Measurements from ENCODE around the gene SELL.
"Not testable (repeated sequence)": the region's sequence is repeated elsewhere in the genome, so short reads cannot be mapped to it uniquely, and the experiment has no call there.

The SELL gene

DNA sequence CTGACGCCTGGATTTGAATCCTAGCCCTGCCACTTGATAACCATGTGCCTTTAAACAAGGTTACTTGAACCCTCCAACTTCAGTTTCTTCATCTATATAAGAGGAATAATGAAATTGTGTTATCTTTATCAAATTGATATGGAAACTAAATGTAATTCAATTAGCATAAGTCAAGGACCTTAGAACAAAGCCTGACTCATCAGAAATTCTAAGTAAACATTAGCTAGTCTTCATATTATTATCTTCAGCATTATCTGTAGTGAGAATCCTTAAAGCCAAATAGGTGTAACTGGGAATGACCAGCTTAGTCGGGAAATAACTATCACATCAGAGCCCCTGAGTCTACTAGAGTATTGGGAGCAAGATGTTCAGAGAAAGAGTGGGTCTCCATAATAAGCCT lies 6.6 kb downstream of the SELL start:
- DNase-seq (ENCODE audit: low read depth) = no peak

DNA sequence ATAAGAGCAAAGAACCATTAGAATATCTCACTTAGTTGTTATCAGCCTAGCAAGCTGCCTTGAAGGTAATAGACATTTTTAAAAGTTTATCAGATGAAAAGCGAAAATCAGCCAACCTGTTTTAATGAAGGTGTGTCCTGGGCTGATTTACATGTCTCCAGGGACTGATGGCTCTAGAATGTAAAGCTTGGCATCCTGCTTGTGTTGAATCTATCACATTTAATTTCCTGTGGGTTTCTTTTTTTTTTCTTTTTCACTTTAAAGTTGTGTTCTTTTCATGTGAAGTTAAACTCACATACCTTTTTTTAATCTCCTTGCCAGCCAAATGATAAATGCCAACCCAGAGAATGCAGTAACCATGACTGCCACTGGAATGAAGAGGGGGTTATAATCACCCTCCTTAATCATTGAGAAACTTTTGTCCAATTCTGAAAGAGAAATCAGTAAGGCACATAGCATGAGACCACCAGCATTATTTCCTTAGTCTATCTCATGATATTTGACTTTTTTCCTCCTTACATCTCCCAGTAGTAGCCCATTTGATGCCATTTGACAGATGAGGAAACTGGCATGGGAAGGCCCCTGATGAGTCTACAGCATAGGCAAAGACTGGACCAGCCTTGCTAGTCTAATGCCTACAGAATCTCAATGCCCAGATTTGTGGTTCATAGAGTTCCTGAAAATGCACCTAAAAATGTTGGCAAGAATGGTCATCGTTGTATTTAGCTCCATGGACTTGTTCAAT lies 10.0 kb downstream of the SELL start:
- DNase-seq (ENCODE audit: low read depth) = no peak

DNA sequence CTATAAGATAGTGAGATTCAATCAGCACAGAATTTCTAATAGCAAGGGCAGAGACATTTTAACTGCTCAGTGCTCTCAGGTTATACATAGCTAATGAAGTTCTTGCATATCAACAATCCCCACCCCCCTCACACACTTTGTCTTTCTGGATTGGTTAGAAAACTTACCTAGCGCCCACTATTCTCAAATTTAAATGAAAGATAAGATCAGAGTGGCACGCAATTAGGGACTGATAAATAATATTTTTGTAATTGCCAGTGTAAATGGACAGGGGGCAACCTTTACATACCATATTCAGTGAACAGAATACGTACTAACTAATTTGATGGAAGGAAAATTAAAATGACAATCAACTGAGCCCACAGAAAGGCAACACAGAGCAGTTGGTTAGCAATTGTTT lies 11.7 kb downstream of the SELL start:
- no peak for DNase-seq (ENCODE audit: low read depth)

DNA sequence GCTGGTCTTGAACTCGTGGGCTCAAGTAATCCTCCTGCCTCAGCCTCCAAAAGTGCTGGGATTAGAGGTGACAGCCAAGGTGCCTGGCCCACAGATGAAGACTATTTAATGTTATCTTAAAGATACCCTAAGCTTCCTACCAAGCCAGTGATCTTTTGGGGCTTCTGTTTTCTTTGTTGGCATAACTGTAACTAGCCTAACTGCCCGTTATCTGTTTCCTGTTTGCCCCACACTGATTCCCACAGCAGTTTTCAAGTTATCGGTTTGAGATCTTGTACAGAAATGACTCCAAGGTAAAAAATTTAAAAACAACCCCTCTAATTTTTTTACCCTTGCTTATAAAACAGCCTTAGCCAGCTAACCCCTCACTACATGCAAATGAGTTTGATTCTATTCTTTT lies 12.4 kb downstream of the SELL start:
- DNase-seq (ENCODE audit: low read depth) = no peak

DNA sequence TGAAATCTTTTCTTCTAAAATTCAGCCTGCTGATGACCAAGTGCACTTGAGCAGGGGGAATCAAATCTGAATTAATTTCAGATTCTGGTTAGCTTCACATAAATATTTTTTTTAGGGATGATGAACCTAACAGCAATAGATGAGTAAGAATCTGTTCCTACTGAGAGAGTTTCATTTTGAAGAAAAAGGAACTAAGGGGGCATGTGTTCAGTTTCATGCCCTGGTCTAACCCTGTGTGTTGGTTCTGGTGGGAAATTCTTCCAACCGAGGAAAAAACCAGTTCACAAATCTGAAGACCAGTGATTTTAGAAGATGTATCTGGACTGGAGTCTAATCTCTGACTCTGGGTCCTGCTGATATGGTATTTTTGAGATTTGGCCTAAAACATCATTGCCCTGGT lies 13.7 kb downstream of the SELL start:
- no peak for DNase-seq (ENCODE audit: low read depth)

DNA sequence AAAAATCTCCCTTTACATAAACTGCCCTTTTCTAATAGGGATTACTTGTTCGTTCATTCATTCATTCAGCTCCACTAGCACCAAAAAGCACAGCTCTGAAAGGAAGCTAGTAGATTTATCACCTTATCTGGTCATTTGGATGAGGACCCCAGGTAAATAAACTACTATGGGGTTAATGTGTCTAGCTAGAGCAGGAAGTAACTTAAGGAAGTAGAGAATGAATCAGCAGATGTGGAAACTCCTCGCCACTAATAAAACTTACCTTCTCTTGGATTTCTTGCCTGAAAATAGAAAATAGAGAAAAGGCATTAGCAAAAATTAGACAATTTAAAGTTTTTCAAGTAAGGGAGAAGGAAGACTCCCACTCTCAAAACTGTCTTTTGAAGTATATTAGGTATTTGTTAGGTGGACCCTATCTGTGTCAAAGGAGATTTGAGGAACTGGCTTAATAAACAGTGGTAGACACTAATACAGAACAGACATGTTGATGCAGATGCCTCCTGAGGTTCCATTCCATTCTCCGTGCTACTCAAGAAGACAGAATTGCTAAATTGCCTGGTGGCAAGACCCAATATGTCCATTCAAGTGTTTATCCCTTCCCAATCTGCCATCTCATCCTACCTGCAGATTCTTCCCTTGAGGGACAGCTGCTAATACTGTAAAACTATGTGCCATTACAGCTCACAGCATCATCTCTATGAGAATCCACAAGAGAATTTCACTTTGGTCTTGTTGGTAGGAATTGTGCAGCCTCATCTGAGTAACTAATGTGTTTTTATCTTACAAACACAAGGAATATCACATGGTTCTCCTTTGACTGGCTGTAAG lies 14.9 kb downstream of the SELL start:
- DNase-seq (ENCODE audit: low read depth) = no peak

- no peak for DNase-seq (ENCODE audit: low read depth)
These were observed 16.9 kb downstream of the SELL start for GRCh38 chr1:169694304-169695075.

DNA sequence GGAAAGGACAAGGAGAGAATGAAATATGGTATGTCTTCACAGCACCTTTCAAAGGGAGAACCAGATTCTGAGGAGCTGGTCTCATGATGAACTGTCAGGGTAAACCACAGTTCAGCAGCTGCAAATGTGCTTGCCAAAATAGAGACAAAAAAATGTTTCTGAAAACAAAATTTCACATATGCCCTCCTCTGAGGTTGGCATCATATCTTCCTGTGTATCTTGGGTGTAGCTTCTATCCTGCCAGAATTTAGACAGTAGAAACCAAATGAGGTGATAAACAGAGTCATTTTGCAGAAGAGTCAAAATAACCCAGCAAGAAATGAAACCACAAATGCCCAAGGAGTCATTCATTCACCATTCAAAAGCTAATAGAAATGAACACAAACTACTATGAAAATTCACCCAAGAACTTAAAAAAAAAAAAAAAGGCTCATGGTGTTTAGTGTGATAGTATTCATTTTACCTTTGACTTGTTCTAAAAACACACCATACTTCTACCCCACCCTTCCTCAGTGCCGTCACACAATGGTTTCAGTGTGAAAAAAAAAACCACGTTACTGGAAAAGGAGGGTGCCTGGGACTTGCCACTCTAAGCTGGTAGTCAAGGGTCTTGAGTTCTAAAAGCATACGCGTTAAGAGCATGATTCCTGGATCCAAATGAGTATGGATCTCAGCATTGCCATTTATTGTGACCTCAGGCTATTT lies 18.5 kb downstream of the SELL start:
- DNase-seq (ENCODE audit: low read depth) = no peak

- no peak for DNase-seq (ENCODE audit: low read depth)
These were observed 20.9 kb downstream of the SELL start for GRCh38 chr1:169690489-169690888.

- no peak for DNase-seq (ENCODE audit: low read depth)
These were observed 22.0 kb downstream of the SELL start for GRCh38 chr1:169689395-169689794.

DNA sequence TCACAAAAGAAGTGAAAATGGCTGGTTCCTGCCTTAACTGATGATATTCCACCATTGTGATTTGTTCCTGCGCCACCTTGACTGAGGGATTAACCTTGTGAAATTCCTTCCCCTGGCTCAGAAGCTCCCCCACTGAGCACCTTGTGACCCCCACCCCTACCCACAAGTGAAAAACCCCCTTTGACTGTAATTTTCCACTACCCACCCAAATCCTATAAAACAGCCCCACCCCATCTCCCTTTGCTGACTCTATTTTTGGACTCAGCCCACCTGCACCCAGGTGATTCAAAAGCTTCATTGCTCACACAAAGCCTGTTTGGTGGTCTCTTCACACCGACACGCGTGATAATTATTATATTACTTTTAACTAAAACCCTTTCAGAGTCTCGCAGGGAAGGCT lies 23.0 kb downstream of the SELL start:
- peak; percentile 57 for DNase-seq (ENCODE audit: low read depth)

DNA sequence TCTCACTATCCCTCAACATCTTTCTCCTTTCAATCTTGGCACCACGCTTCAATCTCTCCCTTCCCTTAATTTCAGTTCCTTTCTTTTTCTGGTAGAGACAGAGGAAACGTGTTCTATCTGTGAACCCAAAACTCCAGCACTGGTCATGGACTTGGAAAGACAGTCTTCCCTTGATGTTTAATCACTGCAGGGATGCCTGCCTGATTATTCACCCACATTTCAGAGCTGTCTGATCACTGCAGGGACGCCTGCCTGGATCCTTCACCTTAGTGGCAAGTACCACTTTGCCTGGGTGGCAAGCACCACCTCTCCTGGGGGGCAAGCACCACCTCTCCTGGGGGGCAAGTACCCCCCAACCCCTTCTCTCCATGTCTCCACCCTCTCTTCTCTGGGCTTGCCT lies 27.8 kb downstream of the SELL start:
- no peak for DNase-seq (ENCODE audit: low read depth)

GRCh38 chr1:169683168-169683567 lies 28.3 kb downstream of the SELL start:
- DNase-seq (ENCODE audit: low read depth) = not testable (repeated sequence)

DNA sequence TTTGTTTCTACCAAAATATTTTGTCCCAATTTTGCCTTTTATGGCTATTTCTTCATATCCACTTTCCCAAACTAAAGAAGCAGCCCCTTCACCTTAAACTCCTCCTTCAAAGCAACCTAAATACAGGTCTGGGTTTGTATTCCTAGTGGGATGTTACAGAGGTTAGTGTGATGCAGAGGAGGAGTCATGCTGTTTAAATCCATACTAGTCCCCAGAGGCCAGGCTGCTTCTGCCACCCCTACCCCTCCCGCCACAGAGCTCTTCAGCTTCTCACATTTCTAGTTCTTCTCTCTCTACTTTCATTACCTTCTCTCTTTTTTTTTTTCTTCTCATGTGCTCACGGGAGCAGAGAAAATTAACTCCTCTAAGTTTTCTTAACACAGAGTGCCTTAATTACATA lies 29.3 kb downstream of the SELL start:
- DNase-seq (ENCODE audit: low read depth) = no peak

DNA sequence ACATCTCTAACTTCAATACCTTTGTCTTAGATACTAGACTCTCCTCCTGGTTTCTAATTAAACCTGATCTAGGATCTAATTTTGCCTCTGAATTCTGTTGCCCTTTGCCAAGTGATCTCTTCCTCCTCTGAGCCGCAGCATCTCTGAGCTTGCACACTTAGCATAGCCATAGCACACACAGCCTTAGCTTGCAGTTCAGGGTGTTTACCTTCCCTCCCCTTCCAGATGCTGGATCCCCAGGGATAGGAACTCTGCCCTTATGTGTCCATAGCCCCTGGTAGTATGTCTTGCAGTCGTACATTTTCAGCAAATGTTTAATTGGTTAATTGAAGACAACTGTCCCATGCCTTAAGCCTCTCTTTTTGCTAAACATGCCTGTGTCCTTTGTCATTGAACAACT lies 30.3 kb downstream of the SELL start:
- no peak for DNase-seq (ENCODE audit: low read depth)

GRCh38 chr1:169680377-169681019 lies 30.9 kb downstream of the SELL start:
- DNase-seq (ENCODE audit: low read depth) = peak; percentile 77

DNA sequence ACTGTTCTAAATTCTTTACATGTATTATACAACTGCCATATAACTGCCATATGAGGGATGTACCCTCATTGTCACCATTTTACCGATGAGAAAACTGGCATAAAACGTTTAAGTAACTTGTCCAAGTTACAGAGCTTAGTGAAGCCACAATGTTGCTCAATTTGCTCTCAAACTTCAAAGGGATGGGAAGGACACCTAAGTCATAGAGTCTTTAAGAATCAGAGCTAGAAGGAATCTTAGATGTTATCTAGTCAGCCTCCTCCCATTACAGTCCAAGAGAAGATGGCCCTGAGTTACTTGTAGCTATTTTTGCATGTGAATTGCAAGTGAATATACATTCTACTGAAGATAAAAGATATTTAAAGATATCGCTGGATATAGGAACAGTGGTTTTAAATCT lies 31.7 kb downstream of the SELL start:
- DNase-seq (ENCODE audit: low read depth) = no peak

- DNase-seq (ENCODE audit: low read depth) = no peak
These were observed 35.4 kb downstream of the SELL start for GRCh38 chr1:169676001-169676400.

DNA sequence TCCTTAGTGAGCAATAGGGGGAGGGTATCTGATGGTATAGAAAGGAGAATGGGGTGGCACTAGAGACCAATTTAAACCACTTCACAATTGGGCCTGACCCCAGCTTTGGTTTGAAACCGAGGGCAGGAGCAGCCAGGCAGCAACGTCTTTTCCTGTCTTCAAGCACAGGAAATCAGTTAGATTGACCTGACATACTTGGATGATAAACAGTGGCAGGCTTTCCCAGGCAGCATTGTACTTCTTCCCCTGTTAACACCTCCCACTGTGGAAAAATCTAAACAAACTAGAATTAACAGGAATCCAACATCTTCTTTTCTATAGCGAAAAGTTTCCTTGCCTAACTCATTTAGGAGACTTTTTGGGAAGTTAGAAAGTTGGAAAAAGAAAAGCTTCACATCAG lies 40.6 kb downstream of the SELL start:
- no peak for DNase-seq (ENCODE audit: low read depth)

GRCh38 chr1:169670244-169670643 lies 41.2 kb downstream of the SELL start:
- not testable (repeated sequence) for DNase-seq (ENCODE audit: low read depth)

DNA sequence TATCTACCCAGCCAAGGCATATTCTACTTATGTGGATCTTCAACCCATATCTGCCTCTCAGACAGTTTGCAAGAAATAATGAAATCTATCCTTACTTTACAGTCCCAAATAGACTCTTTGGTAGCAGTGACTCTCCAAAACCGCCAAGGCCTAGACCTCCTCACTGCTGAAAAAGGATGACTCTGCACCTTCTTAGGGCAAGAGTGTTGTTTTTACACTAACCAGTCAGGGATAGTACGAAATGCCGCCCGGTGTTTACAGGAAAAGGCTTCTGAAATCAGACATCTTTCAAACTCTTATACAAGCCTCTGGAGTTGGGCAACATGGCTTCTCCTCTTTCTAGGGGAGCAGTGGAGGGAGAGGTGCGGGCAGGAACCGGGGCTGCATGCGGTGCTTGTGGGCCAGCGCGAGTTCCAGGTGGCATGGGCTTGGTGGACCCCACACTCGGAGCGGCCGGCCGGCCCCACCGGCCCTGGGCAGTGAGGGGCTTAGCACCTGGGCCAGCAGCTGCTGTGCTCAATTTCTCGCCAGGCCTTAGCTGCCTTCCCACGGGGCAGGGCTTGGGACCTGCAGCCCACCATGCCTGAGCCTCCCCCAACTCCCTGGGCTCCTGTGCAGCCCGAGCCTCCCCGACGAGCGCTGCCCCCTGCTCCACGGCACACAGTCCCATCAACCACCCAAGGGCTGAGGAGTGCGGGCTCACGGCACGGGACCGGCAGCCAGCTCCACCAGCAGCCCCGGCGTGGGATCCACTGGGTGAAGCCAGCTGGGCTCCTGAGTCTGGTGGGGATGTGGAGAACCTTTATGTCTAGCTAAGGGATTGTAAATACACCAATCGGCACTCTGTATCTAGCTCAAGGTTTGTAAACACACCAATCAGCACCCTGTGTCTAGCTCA lies 43.5 kb downstream of the SELL start:
- DNase-seq (ENCODE audit: low read depth) = not testable (repeated sequence)
